Adrenal gland (tissue), 12 donors: Measurements from ENCODE around the gene PPP1R14C. TPM values are rescaled to one million over a fixed set of nuclear protein-coding genes. Genes with fewer than 3 reads are reported as not detected.

Source experiments
- DNase-seq, 7 donors: peaks; one replicate each; pipeline ENCODE4 v3.0.0-alpha.2; 2019 to 2020
- H3K27ac ChIP-seq, 5 donors: fragments of 200-600 bp; sonication (generic) in 4 of 5; 1 replicate in 3 of 5; 2 replicates in 2 of 5; pipeline versions ENCODE4 v1.5.1 to v1.8.0; 2016 to 2020; ENCODE audit warnings: mild to moderate bottlenecking in 1 of 5
- H3K27me3 ChIP-seq: fragments of 200-600 bp; 2 replicates; pipeline ENCODE4 v1.8.0; 2021
- H3K36me3 ChIP-seq, 2 donors: fragments of 200-600 bp; replicated peaks in 1 of 2; 1 replicate in 1 of 2; 2 replicates in 1 of 2; pipeline versions ENCODE4 v1.5.1 to v1.8.0; 2018 to 2022
- H3K4me1 ChIP-seq, 2 donors: fragments of 200-600 bp; replicated peaks in 1 of 2; 1 replicate in 1 of 2; 2 replicates in 1 of 2; pipeline versions ENCODE4 v1.5.1 to v1.8.0; 2018 to 2021
- H3K4me3 ChIP-seq, 4 donors: fragments of 200-600 bp; sonication (generic) in 3 of 4; one replicate each; pipeline ENCODE4 v1.5.1; 2016 to 2018
- H3K9me3 ChIP-seq, 3 donors: fragments of 200-600 bp; sonication (generic) in 1 of 3; replicated peaks in 1 of 3; 1 replicate in 2 of 3; 2 replicates in 1 of 3; pipeline versions ENCODE4 v1.5.1 to v1.8.0; 2016 to 2021
- POLR2A ChIP-seq, 2 donors: fragments of 450-650 bp; IDR thresholded peaks; one replicate each; pipeline ENCODE4 v1.6.1; 2017; ENCODE audit warnings: antibody characterized with exemption in 2 of 2, mild to moderate bottlenecking in 2 of 2, moderate library complexity in 1 of 2
- WGBS, 4 donors: extraction: QIAGEN DNeasy Blood & Tissue Kit in 2 of 4; methylation state at CpG; one replicate each; pipeline versions ENCODE4 v1.1.5 to v1.1.7; 2013 to 2017; 5-methylcytosine and 5-hydroxymethylcytosine counted together
- intact Hi-C, 2 donors: fragments of 100-400 bp; cut with DNase I; formaldehyde crosslinking; loops; one replicate each; pipeline versions ENCODE4 v1.14.1 to v1.15.0; 2022 to 2023
- polyA plus RNA-seq, 3 donors: library from polyadenylated mRNA; stranded (reverse); fragments of 200-250 nt in 2 of 3; fragments of 350-450 nt in 1 of 3; fragmentation: Illumina TruSeq in 1 of 3; extraction: RNeasy Lipid Tissue Mini Kit (QIAGEN cat#74804) in 1 of 3; gene quantifications; one replicate each; pipeline ENCODE4 v1.2.3, GENCODE V29; 2013 to 2014
- total RNA-seq, 9 donors: library from RNA; depleted of rRNA in 4 of 9; stranded (reverse); fragments of >200 nt in 4 of 9; fragments of 120-200 nt in 1 of 9; fragmentation: NEBNext Ultra II Directional in 1 of 9; extraction: Animal tissue kit (Norgen Biotek cat#: 25700) in 1 of 9; gene quantifications; one replicate each; pipeline versions ENCODE4 v1.1.0 to v1.2.4, GENCODE V29; 2013 to 2023
- TF ChIP-seq, protein P1 (sequence below), 6 experiments: fragments of 450-650 bp in 4 of 6; fragments of 200-600 bp in 2 of 6; sonication (generic) in 1 of 6; IDR thresholded peaks; 1 replicate in 5 of 6; 2 replicates in 1 of 6; pipeline versions ENCODE4 v1.5.1 to v1.8.0; 2016 to 2021; ENCODE audit warnings: antibody characterized with exemption in 6 of 6, mild to moderate bottlenecking in 2 of 6, moderate library complexity in 1 of 6
- donor health status: healthy with polysubstance abuse.
- donor health status: Bipolar disorder and iron deficiency.
- donor health status: DM: yes; HTN: yes; CAD: no.
- donor health status: DM: no; HTN: no; CAD: no.
- donor health status: DM: no; HTN: no; CAD: no.
- donor health status: DM: yes; HTN: yes; CAD: no.

The PPP1R14C gene
- total and polyA plus RNA-seq, 12 donors: 0.11 to 0.46 (median 0.17) TPM; not detected in 5

DNA sequence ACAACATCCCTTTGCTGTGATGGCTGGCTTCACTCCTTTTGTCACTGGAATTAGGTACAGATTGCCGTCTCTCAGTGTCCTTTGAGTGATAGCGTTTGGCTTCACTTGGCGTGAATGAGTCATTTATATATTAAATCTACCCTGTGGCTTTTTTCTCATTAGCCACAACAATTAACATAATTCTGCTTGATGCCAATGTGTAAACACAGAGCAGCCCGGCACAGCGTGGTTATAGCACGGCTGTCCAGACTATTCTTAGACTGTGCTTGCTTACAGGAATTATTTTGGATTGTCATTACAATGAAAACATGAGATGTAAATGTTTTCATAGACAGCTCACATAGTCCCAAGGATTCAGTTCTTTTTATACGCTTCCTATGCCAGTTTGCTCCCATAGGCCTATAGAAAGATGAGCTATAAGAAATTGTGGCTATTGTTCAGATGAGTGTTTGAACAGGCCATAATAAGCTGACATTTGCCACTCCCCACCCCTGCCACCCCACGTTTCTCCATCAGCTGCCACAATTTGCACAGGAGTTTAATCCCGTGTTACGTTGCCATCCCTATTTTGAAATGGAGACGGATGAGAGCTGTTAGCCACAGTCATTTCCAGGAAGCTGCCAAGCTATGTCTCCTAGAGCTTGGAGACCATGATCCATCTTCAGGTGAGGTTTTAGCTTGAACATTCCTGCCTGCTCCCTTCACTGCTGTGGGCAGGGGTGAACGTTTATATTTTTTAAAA lies 65.9 kb downstream of the PPP1R14C start:
- WGBS, 4 donors: 77 to 86% (median 83%) methylated on average over 10 to 12 of the region's 12 CpGs
- Histone ChIP-seq H3K27me3 (no peaks in the 10 kb centered on the region), H3K4me1 (no peaks in the 10 kb centered on the region), H3K9me3 (no peaks in the 10 kb centered on the region), H3K27ac (no peak overlapping the region), H3K4me3 (no peak overlapping the region), H3K36me3 (no peaks in the 10 kb centered on the region)
- TF ChIP-seq, protein P1, sequence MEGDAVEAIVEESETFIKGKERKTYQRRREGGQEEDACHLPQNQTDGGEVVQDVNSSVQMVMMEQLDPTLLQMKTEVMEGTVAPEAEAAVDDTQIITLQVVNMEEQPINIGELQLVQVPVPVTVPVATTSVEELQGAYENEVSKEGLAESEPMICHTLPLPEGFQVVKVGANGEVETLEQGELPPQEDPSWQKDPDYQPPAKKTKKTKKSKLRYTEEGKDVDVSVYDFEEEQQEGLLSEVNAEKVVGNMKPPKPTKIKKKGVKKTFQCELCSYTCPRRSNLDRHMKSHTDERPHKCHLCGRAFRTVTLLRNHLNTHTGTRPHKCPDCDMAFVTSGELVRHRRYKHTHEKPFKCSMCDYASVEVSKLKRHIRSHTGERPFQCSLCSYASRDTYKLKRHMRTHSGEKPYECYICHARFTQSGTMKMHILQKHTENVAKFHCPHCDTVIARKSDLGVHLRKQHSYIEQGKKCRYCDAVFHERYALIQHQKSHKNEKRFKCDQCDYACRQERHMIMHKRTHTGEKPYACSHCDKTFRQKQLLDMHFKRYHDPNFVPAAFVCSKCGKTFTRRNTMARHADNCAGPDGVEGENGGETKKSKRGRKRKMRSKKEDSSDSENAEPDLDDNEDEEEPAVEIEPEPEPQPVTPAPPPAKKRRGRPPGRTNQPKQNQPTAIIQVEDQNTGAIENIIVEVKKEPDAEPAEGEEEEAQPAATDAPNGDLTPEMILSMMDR (IDR thresholded peaks at IDR 0.05): no peak
- TF ChIP-seq POLR2A (IDR thresholded peaks at IDR 0.05): no peak
- no peak for DNase-seq
- intact Hi-C loops: no loop called here

DNA sequence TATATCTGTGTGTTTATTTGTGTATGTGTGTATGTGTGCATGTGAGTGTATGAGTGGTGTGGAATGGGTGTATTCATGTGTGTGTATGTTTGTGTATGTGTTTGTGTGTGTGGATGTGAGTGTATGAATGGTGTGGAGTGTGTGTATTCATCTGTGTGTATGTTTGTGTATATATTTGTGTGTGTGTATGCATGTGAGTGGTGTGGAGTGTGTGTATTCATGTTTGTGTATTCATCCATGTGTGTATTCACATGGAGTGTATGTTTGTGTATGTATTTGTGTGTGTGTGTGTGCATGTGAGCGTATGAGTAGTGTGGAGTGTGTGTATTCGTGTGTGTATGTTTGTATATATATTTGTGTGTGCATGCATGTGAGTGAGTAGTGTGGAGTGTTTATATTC lies 66.6 kb downstream of the PPP1R14C start:
- DNase-seq: no peak
- intact Hi-C loops: no loop called here
- no peak overlapping the region for H3K4me3 ChIP-seq
- H3K4me1 ChIP-seq: no peaks in the 10 kb centered on the region
- no peaks in the 10 kb centered on the region for H3K36me3 ChIP-seq
- H3K9me3 ChIP-seq: no peaks in the 10 kb centered on the region
- no peak overlapping the region for H3K27ac ChIP-seq
- WGBS, 4 donors: 60 to 89% (median 86%) methylated on average over 2 of the region's 2 CpGs
- TF ChIP-seq, protein P1 (IDR thresholded peaks at IDR 0.05): no peak
- TF ChIP-seq POLR2A (IDR thresholded peaks at IDR 0.05): no peak
- no peaks in the 10 kb centered on the region for H3K27me3 ChIP-seq

DNA sequence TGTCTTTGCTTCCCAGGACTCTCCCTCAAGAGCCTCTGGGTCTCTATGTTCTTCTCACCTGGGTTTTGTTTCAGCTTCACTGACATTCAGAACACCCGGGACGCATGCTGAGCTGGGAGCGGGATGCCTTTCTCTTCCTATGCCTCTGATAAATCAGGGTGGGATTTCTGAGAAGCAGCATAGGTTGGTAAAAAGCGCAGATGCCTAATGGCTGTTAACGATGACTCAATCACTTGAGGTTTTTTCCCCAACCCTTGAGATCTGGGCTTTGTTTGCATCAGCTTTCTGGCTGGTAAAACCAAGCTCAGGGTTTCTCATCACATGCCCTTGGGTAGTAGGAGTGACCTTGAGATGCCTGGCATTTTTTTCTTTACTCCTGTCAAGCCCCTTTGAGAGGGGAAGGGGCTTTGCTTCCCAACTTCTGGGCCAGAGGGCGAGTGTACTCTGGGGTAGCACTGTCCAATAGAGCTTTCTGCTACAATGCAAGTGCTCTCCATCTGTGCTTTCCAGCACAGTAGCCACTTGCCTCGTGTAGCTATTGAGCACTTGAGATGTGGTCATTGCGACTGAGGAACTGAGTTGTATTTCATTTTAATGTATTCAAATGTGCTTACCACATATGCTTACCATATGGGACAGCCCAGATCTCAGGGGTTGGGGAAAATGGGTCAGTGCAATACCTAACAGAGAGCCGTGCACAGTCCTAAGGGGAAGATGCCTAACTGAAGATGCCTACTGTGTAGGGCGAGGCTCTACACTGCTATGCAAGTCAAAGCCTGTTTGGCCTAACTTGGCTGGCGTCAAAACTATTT lies 69.1 kb downstream of the PPP1R14C start:
- Histone ChIP-seq H3K27ac (no peak overlapping the region), H3K9me3 (no peaks in the 10 kb centered on the region), H3K4me1 (no peaks in the 10 kb centered on the region), H3K36me3 (no peaks in the 10 kb centered on the region), H3K4me3 (no peak overlapping the region), H3K27me3 (no peaks in the 10 kb centered on the region)
- WGBS, 4 donors: 80 to 89% (median 83%) methylated on average over 11 of the region's 11 CpGs
- TF ChIP-seq POLR2A (IDR thresholded peaks at IDR 0.05): no peak
- TF ChIP-seq, protein P1 (IDR thresholded peaks at IDR 0.05): no peak
- intact Hi-C loops: no loop called here
- DNase-seq: no peak

DNA sequence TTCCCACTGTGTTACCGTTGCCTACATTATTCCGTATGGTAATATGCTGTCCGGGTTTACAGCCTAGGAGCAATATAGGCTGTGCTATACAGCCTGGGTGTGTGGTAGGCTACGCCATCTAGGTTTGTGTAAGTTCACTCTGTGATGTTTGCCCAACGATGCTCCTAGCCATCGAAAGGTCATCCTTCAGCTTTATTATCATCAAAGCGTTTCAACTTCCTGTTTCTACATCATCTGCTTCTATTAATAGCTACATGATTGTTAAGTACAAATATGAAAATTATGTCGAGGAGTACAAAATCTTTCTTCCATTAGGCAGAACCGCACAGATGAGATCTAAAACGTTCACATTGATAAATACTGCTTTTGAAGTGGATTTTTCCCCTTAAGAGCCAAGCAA lies 69.9 kb downstream of the PPP1R14C start:
- H3K9me3 ChIP-seq: no peaks in the 10 kb centered on the region
- WGBS, 4 donors: 50 to 54% (median 51%) methylated on average over 10 of the region's 10 CpGs

More for the DNA sequence above, 69.9 kb downstream of the PPP1R14C start:
- intact Hi-C loops: no loop called here
- TF ChIP-seq, protein P1 (IDR thresholded peaks at IDR 0.05): no peak
- TF ChIP-seq POLR2A (IDR thresholded peaks at IDR 0.05): no peak
- H3K27ac ChIP-seq: no peak overlapping the region
- no peaks in the 10 kb centered on the region for H3K27me3 ChIP-seq
- DNase-seq: no peak
- H3K36me3 ChIP-seq: no peaks in the 10 kb centered on the region
- no peaks in the 10 kb centered on the region for H3K4me1 ChIP-seq
- H3K4me3 ChIP-seq: no peak overlapping the region
